GM12878 (cell line): Measurements from ENCODE around the gene MAP4K1. TPM values are rescaled to one million over a fixed set of nuclear protein-coding genes. Genes with fewer than 3 reads are reported as not detected.

Source experiments
- ATAC-seq: fragments of 200-7000 bp; cut with Tn5 transposase; 3 replicates; pipeline ENCODE4 v1.9.1; 2020; ENCODE audit warnings: mild to moderate bottlenecking, moderate library complexity
- BruUV-seq: library from RNA; stranded (reverse); fragments of 400-500 nt; replicated peaks from 2 replicates; lab custom pipeline; 2021; lab: Mats Ljungman, UMichigan
- CTCF ChIA-PET: fragments of 300-600 bp; sonication (Branson Sonifier 250); formaldehyde crosslinking; extraction: SDS; loops from one replicate; lab custom pipeline; 2021; ENCODE audit warnings: inconsistent platforms; lab: Yijun Ruan, JAX
- POLR2A ChIA-PET: fragments of 350-600 bp; formaldehyde crosslinking; extraction: SDS; loops from one replicate; lab custom pipeline; 2021; ENCODE audit warnings: inconsistent platforms; lab: Charles Lee
- RAD21 ChIA-PET: fragments of 300-600 bp; sonication (Branson Sonifier 250); formaldehyde crosslinking; loops from one replicate; lab custom pipeline; 2023; ENCODE audit warnings: antibody characterized with exemption; ENCODE audit not compliant: unreplicated experiment; lab: Charles Lee
- SMC1A ChIA-PET: fragments of 300-600 bp; sonication (Branson Sonifier 250); formaldehyde crosslinking; loops from one replicate; lab custom pipeline; 2023; ENCODE audit not compliant: unreplicated experiment, uncharacterized antibody; lab: Charles Lee
- DNase-seq: peaks from one replicate; pipeline ENCODE4 v3.0.0-alpha.2; 2011; ENCODE audit warnings: low read depth, low spot score
- FAIRE-seq: peaks from 3 replicates; lab custom pipeline; 2011; peaks lifted over from hg19 to GRCh38; lab: Jason Lieb, UNC
- H2AFZ ChIP-seq: 2 replicates; pipeline ENCODE4 v1.6.0; 2011; ENCODE audit warnings: low read depth, low read length, control low read depth; ENCODE audit not compliant: control insufficient read depth
- H3K27ac ChIP-seq: 2 replicates; pipeline ENCODE4 v1.5.1; 2011; ENCODE audit warnings: control low read depth; ENCODE audit not compliant: control insufficient read depth, insufficient read depth
- H3K27me3 ChIP-seq, 2 experiments: replicated peaks in 1 of 2; 2 replicates each; pipeline versions ENCODE4 v1.6.0 to v1.6.1; 2011; ENCODE audit warnings: low read length in 1 of 2; ENCODE audit not compliant: control insufficient read depth in 2 of 2, insufficient read depth in 2 of 2
- H3K36me3 ChIP-seq, 2 experiments: 2 replicates each; pipeline ENCODE4 v1.5.1; 2011; ENCODE audit warnings: low read length in 1 of 2; ENCODE audit not compliant: control insufficient read depth in 2 of 2, insufficient read depth in 2 of 2
- H3K4me1 ChIP-seq: 2 replicates; pipeline ENCODE4 v1.6.1; 2011; ENCODE audit warnings: mild to moderate bottlenecking, low read length, moderate library complexity, mixed read lengths; ENCODE audit not compliant: control insufficient read depth, insufficient read depth
- H3K4me2 ChIP-seq: 2 replicates; pipeline ENCODE4 v1.6.0; 2011; ENCODE audit warnings: control low read depth; ENCODE audit not compliant: control insufficient read depth, insufficient read depth
- H3K4me3 ChIP-seq: fragments of 200-600 bp; sonication (generic); 2 replicates; pipeline ENCODE4 v1.5.1; 2016
- H3K79me2 ChIP-seq: 2 replicates; pipeline ENCODE4 v1.6.0; 2011; ENCODE audit warnings: low read length; ENCODE audit not compliant: control insufficient read depth, insufficient read depth
- H3K9ac ChIP-seq: 2 replicates; pipeline ENCODE4 v1.8.0; 2011; ENCODE audit warnings: low read length, control low read depth, mixed read lengths; ENCODE audit not compliant: control insufficient read depth, insufficient read depth
- H3K9me3 ChIP-seq: replicated peaks from 3 replicates; pipeline ENCODE4 v1.5.1; 2011; ENCODE audit warnings: mild to moderate bottlenecking, low read length; ENCODE audit not compliant: control insufficient read depth, insufficient read depth
- H4K20me1 ChIP-seq: 2 replicates; pipeline ENCODE4 v1.6.0; 2011; ENCODE audit not compliant: control insufficient read depth, insufficient read depth
- BRCA1 ChIP-seq: IDR thresholded peaks from 2 replicates; pipeline ENCODE4 v1.6.1; 2011; ENCODE audit warnings: low read depth, low read length, improper control_type of control experiment
- E4F1 ChIP-seq: fragments of 450-650 bp; IDR thresholded peaks from 2 replicates; pipeline ENCODE4 v1.6.1; 2018; ENCODE audit warnings: borderline replicate concordance, mild to moderate bottlenecking; ENCODE audit not compliant: partially characterized antibody
- GABPA ChIP-seq: IDR thresholded peaks from 2 replicates; pipeline ENCODE4 v1.6.1; 2014; ENCODE audit warnings: antibody characterized with exemption, low read depth, mild to moderate bottlenecking, inconsistent platforms
- NBN ChIP-seq: fragments of 450-650 bp; IDR thresholded peaks from 2 replicates; pipeline ENCODE4 v1.6.1; 2016
- PBX3 ChIP-seq: IDR thresholded peaks from 2 replicates; pipeline ENCODE4 v1.6.1; 2011; ENCODE audit warnings: mild to moderate bottlenecking, low read depth, low read length, moderate library complexity; ENCODE audit not compliant: insufficient replicate concordance
- POLR2A ChIP-seq: IDR thresholded peaks from 2 replicates; pipeline ENCODE4 v1.6.1; 2011; ENCODE audit warnings: low read depth, mild to moderate bottlenecking, low read length
- SREBF1 ChIP-seq: IDR thresholded peaks from 2 replicates; pipeline ENCODE4 v1.6.1; 2012; ENCODE audit warnings: mild to moderate bottlenecking, low read length
- WGBS: methylation state at CpG from one replicate; pipeline ENCODE4 v1.1.6; 2016; ENCODE audit warnings: low lambda C conversion rate; ENCODE audit not compliant: insufficient replicate concordance, insufficient coverage; ENCODE audit errors: missing lambda C conversion rate; 5-methylcytosine and 5-hydroxymethylcytosine counted together
- in situ Hi-C: fragments of 300-500 bp; cut with MboI; formaldehyde crosslinking; loops from 9 replicates; pipeline ENCODE4 v1.14.3; 2018; ENCODE audit warnings: mixed read lengths
- intact Hi-C: fragments of 100-400 bp; cut with micrococcal nuclease; formaldehyde crosslinking; loops from one replicate; pipeline ENCODE4 v1.14.2; 2022; ENCODE audit not compliant: unreplicated experiment
- polyA plus RNA-seq, 11 experiments: library from polyadenylated mRNA; depleted of rRNA in 4 of 11; unstranded in 6 of 11; stranded (reverse) in 5 of 11; fragments of >200 nt; fragmentation: Nextera tagmentation in 4 of 11; fragmentation: Illumina TruSeq in 1 of 11; extraction: Ambion mirVana in 4 of 11; extraction: Trizol in 1 of 11; gene quantifications; 1 replicate in 1 of 11; 2 replicates in 10 of 11; pipeline versions ENCODE4 v1.2.1 to v1.2.3, GENCODE V29; 2011 to 2016; ENCODE audit warnings: inconsistent platforms in 2 of 11, missing spikeins in 2 of 11, low read depth in 1 of 11
- total RNA-seq, 4 experiments: library from RNA; depleted of rRNA in 3 of 4; stranded (reverse); fragments of >200 nt in 3 of 4; fragmentation: Illumina TruSeq in 1 of 4; extraction: Trizol in 1 of 4; gene quantifications; 2 replicates each; pipeline versions ENCODE4 v1.2.1 to v1.2.3, GENCODE V29; 2013 to 2021

The MAP4K1 gene
- total and polyA plus RNA-seq, 10 of the 15 experiments (the other 5 are each of a cell fraction or from before 2014, with no cell fraction given): 39.2 to 306 (median 140) TPM

GRCh38 chr19:38549061-38549460 lies 68.7 kb downstream of the MAP4K1 start:
- ChIA-PET SMC1A (no interaction called here), RAD21 (no interaction called here), POLR2A (no interaction called here), CTCF (no interaction called here)
- DNase-seq (no peak), ATAC-seq (no peak), FAIRE-seq (no peak)
- no peaks in the 10 kb centered on the region; a peak in 1 of 4 replicates for H3K36me3 ChIP-seq
- no peaks in the 10 kb centered on the region for H3K27me3 ChIP-seq
- H3K4me3 ChIP-seq: no peak overlapping the region
- H4K20me1 ChIP-seq: no peaks in the 10 kb centered on the region
- intact Hi-C loops: loop anchor here (10.0 kb wide), 1 partner anchor 286 kb away; the partner anchor contains the start of gene ECH1
- no peak overlapping the region for H3K9ac ChIP-seq
- no peak overlapping the region for H3K4me2 ChIP-seq
- in situ Hi-C loops: no loop called here
- no peaks in the 10 kb centered on the region for H3K79me2 ChIP-seq
- no peak for TF ChIP-seq PBX3
- no peak for TF ChIP-seq NBN
- TF ChIP-seq BRCA1: no peak
- TF ChIP-seq SREBF1: no peak
- TF ChIP-seq POLR2A: no peak
- TF ChIP-seq E4F1: no peak
- TF ChIP-seq GABPA: no peak
- no TSS peak for BruUV-seq
- H3K9me3 ChIP-seq: no peaks in the 10 kb centered on the region
- H3K27ac ChIP-seq: no peak overlapping the region
- no peak overlapping the region for H2AFZ ChIP-seq
- WGBS: 90% methylated on average over 5 of the region's 5 CpGs
- H3K4me1 ChIP-seq: peaks cover 18% of the 10 kb centered on the region
